Fibroblast of pulmonary artery (primary cell): ENCODE data around the gene TBRG1.

Source experiments
- DNase-seq: peaks from one replicate; pipeline ENCODE4 v3.0.0-alpha.2; 2010; ENCODE audit warnings: low read depth
- H3K4me3 ChIP-seq: replicated peaks from 2 replicates; pipeline ENCODE4 v1.5.1; 2011; ENCODE audit warnings: low read depth, mild to moderate bottlenecking, control low read depth, low read length, moderate library complexity
- TF ChIP-seq, protein P1 (sequence below): IDR thresholded peaks from 2 replicates; pipeline ENCODE4 v1.5.1; 2011; ENCODE audit warnings: mild to moderate bottlenecking, control low read depth, low read length, inconsistent platforms; ENCODE audit errors: missing control alignments

The TBRG1 gene, protein sequence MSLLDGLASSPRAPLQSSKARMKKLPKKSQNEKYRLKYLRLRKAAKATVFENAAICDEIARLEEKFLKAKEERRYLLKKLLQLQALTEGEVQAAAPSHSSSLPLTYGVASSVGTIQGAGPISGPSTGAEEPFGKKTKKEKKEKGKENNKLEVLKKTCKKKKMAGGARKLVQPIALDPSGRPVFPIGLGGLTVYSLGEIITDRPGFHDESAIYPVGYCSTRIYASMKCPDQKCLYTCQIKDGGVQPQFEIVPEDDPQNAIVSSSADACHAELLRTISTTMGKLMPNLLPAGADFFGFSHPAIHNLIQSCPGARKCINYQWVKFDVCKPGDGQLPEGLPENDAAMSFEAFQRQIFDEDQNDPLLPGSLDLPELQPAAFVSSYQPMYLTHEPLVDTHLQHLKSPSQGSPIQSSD

DNA sequence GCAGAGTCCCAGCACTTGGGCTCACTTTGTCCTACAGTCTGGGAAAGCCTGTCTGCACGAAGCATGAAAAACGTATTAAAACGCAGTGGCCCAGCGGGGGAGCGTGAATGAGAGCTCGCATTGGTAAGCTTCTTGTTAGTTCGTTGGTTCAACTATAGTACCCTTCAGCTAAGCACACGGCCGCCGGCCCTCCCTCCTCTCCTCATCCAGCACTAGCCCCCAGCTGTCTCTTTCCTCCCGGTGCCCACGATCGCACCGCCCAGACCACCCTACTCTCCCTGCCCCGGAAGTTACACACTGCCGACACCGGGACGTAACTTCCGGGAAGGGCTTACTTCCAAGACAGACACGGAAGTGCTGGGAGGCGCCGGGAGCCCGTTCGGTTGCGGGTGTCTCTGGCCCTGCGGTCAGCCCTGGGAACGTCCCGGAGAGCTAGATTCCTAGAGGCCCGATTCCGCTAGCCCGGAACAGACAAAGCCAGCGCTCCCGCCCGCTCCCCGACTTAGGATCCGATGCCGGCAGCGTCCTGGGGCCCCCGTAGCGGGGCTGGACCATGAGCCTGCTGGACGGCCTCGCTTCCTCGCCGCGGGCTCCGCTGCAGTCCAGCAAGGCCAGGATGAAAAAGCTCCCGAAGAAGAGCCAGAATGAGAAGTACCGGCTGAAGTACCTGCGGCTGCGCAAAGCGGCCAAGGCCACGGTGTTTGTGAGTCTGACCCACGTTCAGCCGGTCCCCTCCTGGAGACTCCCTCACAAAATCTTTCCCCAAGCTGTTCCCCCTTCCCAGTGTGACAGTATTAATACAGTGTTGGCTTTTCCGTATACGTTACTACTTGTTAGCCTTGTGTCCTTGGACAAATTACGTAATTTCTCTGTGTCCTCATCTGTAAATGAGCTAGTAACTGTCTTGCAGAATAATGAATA is at the start of gene TBRG1:
Gene TBRG1 (plus strand): TSS at position 334 of the 921 bp plus-strand sequence. CDS start 220 bp downstream, at position 554.
- H3K4me3 ChIP-seq = peak within 1 kb of the TSS; percentile 97
- TF ChIP-seq, protein P1, sequence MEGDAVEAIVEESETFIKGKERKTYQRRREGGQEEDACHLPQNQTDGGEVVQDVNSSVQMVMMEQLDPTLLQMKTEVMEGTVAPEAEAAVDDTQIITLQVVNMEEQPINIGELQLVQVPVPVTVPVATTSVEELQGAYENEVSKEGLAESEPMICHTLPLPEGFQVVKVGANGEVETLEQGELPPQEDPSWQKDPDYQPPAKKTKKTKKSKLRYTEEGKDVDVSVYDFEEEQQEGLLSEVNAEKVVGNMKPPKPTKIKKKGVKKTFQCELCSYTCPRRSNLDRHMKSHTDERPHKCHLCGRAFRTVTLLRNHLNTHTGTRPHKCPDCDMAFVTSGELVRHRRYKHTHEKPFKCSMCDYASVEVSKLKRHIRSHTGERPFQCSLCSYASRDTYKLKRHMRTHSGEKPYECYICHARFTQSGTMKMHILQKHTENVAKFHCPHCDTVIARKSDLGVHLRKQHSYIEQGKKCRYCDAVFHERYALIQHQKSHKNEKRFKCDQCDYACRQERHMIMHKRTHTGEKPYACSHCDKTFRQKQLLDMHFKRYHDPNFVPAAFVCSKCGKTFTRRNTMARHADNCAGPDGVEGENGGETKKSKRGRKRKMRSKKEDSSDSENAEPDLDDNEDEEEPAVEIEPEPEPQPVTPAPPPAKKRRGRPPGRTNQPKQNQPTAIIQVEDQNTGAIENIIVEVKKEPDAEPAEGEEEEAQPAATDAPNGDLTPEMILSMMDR = no peak
- DNase-seq = peak; percentile 91

GRCh38 chr11:124577716-124578427 is 44.8 kb upstream of the TBRG1 start:
- TF ChIP-seq, protein P1 = no peak
- DNase-seq = no peak
- no peak overlapping the region for H3K4me3 ChIP-seq

- peak; percentile 23 for DNase-seq
- no peak overlapping the region for H3K4me3 ChIP-seq
- TF ChIP-seq, protein P1 = no peak
These were observed 43.9 kb upstream of the TBRG1 start for GRCh38 chr11:124578761-124579160.

GRCh38 chr11:124581817-124582216 is 40.8 kb upstream of the TBRG1 start:
- no peak overlapping the region for H3K4me3 ChIP-seq
- TF ChIP-seq, protein P1 = no peak
- DNase-seq = no peak

- DNase-seq = no peak
- H3K4me3 ChIP-seq = no peak overlapping the region
- TF ChIP-seq, protein P1 = no peak
These were observed 40.1 kb upstream of the TBRG1 start for GRCh38 chr11:124582565-124582964.

DNA sequence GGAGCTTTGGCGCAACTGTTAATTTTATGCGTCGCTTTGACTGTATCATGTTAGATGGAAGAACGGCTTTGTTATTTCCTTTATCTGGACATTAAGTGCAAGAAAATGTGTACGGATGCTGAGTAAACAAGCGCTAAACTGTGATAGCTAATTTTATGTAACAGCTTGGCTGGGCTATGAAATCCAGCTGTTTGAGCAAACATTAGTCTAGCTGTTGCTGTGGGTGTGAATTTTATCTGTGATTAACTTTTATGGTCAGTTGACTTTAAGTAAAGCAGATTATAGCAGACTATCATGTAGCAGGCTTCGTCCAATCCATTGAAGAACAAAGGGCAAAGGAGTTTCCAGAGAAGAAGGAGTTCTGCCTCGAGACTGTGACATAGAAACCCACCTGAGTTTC is 38.9 kb upstream of the TBRG1 start:
- TF ChIP-seq, protein P1 = no peak
- H3K4me3 ChIP-seq = no peak overlapping the region
- no peak for DNase-seq
